Right renal pelvis (tissue), 4 donors: ENCODE measurements around the gene CIDEB. TPM values are rescaled to one million over a fixed set of nuclear protein-coding genes. Genes with fewer than 3 reads are reported as not detected.

Experiments used
- DNase-seq, 4 donors: peaks; one replicate each; pipeline ENCODE4 v3.0.0-alpha.2; 2013; ENCODE audit warnings: low read depth in 4 of 4, low spot score in 3 of 4, missing footprints in 1 of 4
- polyA plus RNA-seq, 4 donors: library from polyadenylated mRNA; unstranded; fragments of 120-200 nt; gene quantifications; one replicate each; pipeline ENCODE4 v1.2.1, GENCODE V29; 2013; ENCODE audit not compliant: insufficient read length in 4 of 4

CIDEB gene
- polyA plus RNA-seq, 4 donors = 21.8 to 27.6 (median 24.6) TPM

DNA sequence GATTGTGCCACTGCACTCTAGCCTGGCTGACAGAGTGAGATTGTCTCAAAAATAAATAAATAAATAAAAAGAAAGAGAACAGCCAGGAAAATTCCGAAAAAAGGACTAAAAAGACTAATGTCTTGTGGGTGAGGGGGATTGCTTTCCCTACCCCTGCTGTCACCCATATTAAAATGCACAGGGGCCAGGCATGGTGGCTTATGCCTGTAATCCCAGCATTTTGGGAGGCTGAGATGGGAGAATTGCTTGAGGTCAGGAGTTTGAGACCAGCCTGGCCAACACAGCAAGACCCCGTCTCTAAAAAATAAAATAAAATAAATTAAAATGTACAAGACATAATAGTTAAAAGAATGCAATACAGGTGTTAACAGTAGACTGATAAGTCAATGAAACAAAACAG, 14.3 kb downstream of the CIDEB start:
- DNase-seq = no peak

DNA sequence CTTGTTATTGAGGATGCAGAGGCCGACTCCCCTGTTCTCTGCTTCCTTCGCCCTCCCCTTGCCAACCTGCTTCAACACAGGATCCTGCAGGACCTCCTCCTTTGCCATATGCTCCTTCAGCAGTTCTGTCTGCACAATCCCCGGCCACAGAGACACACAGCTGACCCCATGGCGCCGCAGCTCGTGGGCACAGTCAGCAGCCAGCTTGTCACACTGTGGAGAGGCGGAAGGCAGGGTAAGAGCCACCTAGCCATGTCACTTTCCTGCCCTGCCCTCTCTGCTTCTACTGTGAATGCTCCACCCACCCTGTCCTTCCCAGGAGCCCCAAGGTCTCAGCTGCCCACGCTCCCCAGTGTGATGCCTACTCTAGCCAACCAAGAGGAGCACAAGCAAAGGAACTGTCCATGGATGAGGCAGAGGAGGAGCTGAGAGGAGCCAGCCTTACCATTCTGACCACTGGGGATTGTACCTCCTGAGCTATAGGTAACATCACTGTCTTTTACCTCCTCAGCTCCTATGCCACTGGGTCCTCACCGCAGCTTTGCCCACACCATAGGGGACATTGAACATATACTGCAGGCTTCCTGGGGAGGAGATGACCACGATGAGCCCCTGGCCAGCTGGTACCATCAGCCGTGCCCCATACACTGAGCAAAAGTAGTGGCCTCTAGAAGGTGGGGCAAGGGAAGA, 15.5 kb downstream of the CIDEB start:
- no peak for DNase-seq

DNA sequence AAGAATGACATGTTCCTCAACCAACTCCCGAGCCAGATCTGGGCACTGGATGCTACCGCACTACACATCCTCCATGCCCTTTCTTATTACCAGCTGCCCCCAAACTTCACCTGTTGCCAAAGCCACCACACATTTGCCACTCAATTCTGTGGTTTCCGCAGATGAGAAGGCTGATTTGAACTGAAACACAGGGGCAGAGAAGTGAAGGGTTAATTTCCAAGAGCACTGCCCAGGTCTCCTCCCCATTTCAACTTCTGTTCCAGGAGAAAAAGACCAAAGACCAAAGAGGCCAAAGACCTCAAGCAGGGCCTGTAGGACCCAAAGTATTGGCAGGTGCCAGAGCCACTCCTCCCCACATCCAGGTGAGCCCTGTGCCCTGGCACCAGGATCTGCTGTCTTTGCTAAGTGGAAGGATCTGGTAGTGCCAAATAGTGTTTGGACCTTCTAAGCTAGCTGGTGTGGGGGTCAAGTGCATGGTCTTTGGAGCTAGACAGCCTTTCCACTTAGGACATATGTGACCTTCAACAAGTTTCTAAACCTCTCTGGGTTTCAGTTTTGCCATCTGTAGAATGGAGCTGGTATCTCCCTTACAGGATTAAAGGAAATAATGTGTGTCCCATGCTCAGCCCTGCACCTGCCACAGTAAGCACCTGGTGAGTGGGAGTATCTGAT, 16.2 kb downstream of the CIDEB start:
- no peak for DNase-seq

DNA sequence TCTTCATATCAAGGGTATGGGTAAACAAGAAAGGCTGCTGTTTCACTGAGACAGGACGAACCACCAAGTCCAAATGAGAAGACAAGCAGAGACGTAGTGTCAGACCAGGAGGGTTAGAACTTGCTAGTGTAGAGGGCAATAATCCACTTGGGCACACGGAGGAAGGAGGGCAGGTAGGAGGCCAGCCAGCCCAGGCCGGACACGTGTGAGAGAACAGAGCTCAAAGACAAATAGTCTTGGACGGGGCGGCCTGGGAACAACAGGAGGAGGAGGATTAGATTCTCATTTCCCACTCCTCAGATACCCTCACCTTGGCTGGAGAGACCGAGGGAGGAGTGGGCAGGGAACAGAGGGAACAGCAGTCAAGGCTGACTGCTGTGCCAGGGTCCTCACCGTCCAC, 17.0 kb downstream of the CIDEB start:
- no peak for DNase-seq

DNA sequence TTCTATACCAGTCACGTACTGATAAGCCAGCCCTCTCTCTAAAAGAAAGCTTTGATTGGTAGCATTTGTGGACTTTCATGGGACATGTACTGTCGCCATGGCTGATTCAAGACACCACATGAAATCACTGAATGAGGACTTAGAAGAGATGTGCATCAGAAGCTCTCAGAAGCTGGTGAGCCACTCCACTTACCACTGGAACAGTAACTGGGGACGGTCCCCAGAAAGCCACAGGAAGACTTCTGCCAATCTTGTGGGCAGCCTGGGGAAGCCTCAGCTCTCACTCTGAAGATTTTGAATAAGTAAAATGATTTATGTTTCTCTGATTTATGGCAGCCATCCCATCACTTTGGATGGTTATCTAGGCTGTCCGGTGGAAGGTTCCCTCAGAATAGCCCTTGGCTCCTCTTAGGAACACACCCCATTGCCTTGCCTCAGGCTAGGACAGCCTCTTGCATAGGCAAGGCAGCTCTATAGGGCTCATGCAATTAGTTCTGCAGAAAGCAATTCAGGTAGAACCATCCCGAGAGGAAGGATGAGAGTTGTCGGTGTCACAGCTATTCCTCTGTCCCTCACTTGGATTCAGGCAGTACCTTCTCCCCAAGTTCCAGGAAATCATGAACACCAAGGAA, 18.0 kb downstream of the CIDEB start:
- no peak for DNase-seq

GRCh38 chr14:24286996-24287395, 20.8 kb downstream of the CIDEB start:
- no peak for DNase-seq

- no peak for DNase-seq
Observed at GRCh38 chr14:24285351-24285750, 22.4 kb downstream of the CIDEB start.

- no peak for DNase-seq
Observed at GRCh38 chr14:24284501-24285035, 23.2 kb downstream of the CIDEB start.

DNA sequence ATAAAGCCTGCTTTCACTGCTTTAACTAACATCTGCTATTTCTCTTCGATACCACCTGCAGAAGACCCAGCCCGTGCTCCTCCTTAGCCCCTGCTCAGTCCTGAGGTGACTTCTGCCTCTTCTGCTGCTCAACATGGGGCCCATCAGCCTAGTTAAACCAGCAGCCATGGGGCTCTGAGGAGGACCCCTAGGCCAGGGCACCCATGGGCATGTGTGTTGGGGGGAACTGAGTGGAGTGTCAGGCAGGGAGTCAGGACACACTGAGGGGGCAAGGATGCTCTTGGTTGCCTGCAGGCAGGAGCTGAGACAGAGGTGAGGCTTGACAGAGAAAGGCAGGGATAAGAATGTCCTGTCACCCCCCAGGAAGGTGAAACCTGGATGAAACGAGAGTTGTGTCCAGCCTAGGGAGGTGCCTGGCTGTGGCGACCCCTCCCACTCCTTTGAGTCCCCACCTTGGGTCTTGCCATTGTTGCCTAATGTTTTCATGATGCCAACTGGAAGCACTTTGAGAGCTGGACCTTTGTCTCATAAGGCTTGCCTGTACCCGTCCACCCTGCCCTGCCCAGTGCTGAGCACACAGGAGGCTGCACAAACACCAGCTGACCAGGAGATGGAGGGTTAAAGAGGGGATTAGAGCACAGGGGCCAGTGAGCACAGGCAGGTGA, 23.8 kb downstream of the CIDEB start:
- DNase-seq = no peak

DNA sequence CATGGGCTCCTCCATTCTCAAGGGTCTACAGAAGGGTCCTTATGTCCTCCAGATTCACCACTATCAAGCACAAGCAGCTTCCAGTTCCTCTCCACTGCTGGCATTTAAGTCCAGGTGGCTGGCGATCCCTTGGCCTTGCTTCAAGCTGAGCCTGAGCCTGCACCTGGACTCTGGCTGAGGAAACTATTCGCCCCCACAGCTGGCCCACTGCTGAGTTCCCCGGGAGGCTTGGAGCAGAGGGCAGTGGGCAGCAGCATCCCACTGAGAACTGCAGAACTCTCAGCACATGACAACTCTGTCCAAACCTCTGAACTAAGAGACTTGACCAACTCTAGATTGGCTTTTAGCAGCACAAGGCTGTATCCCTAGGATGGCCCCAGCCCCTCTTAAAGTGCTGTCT, 25.0 kb downstream of the CIDEB start:
- DNase-seq = no peak

DNA sequence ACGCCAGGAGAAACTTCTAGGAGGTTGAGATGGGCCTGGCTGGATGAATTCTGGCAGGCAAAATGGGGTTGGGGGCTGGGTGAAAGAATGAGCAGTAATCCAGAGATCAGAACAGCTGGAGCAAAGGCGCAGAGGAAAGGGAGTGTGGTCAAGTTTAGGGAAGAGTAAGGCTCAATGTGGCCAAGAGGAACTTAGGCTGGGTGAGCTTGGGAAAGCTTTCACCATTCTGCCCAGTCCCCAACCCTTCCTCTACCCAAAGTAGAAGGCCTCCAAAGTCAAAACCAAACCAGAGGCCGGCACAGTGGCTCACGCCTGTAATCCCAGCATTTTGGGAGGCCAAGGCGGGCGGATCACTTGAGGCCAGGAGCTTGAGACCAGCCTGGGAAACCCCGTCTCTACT, 26.1 kb downstream of the CIDEB start:
- no peak for DNase-seq

DNA sequence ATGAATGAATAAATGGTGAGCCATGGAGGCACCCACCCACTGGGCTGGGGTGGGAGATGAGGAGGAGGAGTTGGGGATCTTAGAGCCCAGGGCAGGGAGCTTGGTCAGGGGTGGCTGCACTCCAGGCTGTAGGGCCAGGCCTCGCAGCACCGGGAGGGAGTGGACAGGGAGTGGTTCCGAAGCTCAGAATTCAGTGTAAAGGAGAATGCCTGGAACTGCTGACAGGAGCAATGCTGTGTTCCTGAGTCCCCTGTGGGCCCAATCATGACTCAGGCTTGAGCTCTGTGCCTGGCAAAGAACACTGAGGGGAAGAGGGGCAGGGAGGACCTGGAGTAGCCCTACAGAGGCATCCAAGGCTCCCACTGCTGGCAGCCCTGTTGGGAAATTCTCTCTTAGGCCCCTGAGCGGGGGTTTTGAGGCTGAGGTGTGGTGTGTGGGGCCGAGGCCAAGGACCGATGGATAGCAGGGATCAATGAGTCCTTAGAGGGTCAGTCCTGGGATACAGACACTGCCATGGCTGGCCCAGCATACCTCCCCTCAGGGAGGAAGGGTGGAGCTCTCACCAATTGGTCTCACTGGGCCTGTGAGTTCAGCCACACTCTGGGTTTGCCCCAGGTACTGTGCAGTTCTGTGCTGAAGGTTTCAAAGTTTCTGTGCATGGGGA, 26.8 kb downstream of the CIDEB start:
- DNase-seq = no peak

DNA sequence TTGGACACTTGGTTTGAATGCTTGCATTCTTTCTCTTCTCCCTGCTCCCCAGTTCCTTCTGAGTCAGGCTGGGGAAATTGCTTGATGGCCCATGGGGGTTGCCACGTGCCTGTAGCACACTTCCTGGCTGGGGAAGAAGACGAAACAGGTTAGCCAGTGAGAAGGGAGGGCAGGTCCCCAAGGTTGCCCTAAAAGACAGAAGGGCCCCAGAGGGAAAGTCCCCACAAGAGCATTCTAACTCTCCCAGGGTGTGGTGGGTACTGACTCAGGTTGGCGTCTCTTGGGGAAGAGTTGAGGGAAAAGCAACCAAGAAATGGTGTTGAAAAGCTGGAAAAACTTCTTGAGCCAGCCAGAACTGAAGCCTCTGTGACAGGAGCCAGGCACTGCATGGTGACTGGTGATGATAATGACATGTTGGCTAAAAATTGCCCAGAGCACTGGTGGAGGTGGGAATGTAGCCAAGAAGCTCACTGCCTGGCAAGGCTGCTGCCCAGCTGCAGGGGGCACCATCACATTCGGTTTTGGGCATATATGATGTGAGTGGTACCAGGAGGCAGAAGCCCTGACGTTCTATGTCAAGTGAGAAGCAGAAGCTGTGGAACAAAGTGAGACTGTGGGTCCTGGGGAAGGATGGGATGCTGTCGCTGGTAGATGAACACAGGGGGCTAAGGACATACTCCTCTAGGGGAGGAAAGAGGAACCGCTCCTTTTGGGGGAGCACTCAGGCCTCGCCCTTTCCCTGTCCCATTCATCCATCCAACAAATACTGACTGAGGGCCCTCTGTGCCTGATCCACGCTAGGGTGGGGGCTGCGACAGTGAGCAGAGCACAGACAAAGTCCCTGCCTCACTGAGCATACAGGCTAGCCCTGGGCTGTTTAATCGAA, 28.2 kb downstream of the CIDEB start:
- no peak for DNase-seq

GRCh38 chr14:24278424-24278823, 29.4 kb downstream of the CIDEB start:
- DNase-seq = no peak

DNA sequence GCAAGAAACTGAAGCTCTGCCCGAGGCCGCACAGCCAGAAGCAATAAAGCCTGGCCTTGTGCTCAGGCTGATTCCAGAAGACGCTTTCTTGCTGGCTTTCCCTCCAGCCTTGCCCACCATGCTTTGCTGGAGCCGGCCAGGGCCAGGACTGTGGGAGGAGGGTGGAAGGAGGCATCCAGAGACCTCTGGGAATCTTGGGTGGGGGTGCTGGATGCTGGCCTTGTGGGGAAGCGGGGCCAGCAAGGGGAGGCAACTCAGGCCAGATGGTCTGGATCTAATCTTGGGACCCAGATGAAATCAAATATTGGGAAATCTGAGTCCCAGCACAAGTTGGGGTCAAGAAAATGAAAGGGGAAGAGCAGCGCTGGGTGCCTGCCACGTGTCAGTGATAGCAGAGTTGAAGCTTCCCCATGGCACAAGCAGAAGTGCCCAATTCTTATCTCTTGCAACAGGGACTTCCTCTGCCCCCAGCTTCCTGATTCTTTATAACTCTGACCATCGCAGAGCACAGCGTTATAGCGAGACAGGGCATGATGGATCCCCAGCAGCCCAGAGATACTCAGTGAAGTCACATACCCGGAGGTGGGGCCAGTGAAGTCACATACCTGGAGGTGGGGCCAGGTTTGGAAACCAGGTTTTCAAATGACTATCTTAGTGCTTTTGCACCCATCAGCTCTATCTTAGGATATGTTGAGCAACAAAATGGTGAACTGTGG, 30.0 kb downstream of the CIDEB start:
- no peak for DNase-seq

DNA sequence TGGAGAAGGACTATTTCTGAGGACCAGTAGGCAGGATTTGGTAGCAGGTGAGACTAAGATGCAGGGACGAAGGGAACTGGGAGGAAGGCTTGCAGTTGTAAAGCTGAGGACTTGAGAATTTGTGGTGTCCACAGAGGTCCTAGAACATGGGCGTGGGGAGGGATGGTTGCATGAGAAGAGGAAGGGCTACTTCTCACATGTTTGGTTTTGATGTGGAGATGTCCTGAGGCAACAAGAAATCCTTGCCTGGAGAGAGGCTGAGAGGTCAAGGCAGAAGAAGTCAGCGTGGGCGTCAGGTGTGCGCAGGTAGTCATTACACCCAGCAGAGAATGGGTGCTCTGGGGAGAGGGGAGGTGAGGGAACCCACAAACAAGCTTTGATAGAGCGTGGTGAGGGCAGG, 30.7 kb downstream of the CIDEB start:
- no peak for DNase-seq

DNA sequence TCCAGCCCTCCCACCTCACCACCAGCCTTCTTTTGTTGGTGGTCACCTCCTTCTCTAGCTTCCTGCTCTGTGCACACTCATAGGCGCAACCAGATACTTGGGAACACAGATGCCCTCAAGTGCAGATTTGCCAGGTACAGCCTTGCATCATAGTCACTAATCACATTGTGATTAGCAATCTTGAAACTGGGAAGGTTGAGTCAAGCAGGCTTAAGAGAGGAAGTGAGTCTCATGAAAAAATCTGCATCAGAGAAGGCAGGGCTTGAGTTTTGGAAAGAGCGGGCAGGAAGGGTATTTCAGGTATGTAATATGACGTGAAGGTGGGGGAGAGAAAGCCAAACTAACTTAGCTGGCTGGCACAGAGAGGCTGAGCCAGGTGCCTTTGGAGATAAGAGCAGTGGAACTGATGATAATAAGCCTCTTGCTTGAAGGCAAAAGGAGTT, 33.7 kb downstream of the CIDEB start:
- DNase-seq = no peak

DNA sequence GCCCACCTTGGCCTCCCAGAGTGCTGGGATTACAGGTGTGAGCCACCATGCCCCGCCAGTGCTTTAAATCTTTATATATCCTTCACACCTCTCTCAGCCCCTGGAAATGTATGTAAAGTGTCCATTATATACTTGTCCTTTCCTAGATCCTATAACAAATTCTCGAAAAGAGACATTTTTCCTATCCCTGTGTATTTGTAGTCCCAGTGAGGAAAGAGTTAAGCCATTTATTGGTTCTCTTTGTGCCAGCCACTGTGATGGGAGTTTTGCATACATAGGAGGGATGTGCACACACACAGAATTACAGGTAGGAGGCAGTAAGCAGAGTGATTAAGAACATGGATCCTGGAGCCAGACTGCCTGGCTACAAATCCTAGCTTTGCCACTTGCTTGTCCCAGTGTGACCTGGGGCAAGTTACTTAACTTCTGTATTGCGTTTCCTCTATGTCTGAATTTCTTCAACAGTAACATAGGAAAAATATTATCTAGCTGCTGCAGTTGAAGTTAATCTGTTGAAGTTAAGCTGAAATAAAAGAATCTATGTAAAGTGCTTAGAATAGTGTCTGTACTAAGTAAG, 34.3 kb downstream of the CIDEB start:
- DNase-seq = no peak

GRCh38 chr14:24272467-24272866, 35.3 kb downstream of the CIDEB start:
- DNase-seq = no peak
